Esophagus muscularis mucosa (tissue), 4 donors: Measurements from ENCODE around the gene FGF6.

Experiments used
- EP300 ChIP-seq: sonication (generic); formaldehyde crosslinking; IDR thresholded peaks from one replicate; pipeline ENCODE4 v1.6.1; 2017; ENCODE audit warnings: antibody characterized with exemption
- POLR2A ChIP-seq: fragments of 450-650 bp; IDR thresholded peaks from one replicate; pipeline ENCODE4 v1.6.1; 2017; ENCODE audit warnings: antibody characterized with exemption, moderate library complexity, mild to moderate bottlenecking, low read depth
- POLR2AphosphoS5 ChIP-seq, 2 donors: sonication (generic); formaldehyde crosslinking; IDR thresholded peaks; one replicate each; pipeline ENCODE4 v1.6.1; 2017; ENCODE audit warnings: antibody characterized with exemption in 2 of 2
- TF ChIP-seq, protein P1 (sequence below), 3 experiments: fragments of 200-600 bp in 2 of 3; fragments of 450-650 bp in 1 of 3; sonication (generic) in 2 of 3; IDR thresholded peaks; one replicate each; pipeline ENCODE4 v1.5.1; 2017 to 2019; ENCODE audit warnings: antibody characterized with exemption in 3 of 3, mild to moderate bottlenecking in 2 of 3, moderate library complexity in 1 of 3

DNA sequence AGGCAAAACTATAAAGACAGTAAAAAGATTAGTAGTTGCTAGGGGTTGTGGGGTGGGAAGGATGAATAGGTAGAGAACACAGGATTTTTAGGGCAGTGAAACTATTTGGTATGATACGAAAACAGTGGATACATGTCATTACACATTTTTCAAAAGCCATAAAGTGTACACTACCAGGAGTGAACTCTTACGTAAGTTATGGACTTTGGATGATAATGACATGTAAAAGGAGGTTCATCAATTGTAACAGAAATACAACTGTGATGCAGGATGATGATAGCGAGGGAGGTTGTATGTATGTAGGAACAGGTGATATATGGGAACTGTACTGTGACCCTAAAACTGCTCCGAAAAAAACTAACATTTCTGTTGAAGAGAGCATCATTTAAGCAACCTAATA is 15.1 kb upstream of the FGF6 start:
- TF ChIP-seq, protein P1, sequence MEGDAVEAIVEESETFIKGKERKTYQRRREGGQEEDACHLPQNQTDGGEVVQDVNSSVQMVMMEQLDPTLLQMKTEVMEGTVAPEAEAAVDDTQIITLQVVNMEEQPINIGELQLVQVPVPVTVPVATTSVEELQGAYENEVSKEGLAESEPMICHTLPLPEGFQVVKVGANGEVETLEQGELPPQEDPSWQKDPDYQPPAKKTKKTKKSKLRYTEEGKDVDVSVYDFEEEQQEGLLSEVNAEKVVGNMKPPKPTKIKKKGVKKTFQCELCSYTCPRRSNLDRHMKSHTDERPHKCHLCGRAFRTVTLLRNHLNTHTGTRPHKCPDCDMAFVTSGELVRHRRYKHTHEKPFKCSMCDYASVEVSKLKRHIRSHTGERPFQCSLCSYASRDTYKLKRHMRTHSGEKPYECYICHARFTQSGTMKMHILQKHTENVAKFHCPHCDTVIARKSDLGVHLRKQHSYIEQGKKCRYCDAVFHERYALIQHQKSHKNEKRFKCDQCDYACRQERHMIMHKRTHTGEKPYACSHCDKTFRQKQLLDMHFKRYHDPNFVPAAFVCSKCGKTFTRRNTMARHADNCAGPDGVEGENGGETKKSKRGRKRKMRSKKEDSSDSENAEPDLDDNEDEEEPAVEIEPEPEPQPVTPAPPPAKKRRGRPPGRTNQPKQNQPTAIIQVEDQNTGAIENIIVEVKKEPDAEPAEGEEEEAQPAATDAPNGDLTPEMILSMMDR (IDR thresholded peaks at IDR 0.05): no peak
- TF ChIP-seq POLR2AphosphoS5 (IDR thresholded peaks at IDR 0.05) (no peak), POLR2A (no peak), EP300 (no peak)
